ENCODE data around the gene PLSCR4.

DNA sequence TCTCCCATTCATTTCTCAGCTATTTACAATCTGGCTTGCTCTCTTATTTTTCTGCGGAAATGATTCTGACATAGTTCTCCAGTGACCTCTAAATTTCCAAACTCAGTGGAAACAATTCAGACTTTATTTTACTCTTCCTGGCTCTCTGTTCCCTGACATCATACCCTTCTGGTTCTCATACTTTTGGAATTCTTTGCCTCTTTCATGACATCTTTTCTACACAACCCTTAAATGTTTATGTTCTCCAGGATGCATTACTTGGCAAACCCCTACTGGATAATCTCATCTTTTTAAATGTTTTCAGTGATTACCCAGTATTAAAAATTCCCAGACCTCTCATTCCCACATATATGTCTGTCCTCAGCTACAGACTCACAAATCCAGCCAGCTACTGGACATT, 23.9 kb upstream of the PLSCR4 start:
- TF ChIP-seq, protein P1, sequence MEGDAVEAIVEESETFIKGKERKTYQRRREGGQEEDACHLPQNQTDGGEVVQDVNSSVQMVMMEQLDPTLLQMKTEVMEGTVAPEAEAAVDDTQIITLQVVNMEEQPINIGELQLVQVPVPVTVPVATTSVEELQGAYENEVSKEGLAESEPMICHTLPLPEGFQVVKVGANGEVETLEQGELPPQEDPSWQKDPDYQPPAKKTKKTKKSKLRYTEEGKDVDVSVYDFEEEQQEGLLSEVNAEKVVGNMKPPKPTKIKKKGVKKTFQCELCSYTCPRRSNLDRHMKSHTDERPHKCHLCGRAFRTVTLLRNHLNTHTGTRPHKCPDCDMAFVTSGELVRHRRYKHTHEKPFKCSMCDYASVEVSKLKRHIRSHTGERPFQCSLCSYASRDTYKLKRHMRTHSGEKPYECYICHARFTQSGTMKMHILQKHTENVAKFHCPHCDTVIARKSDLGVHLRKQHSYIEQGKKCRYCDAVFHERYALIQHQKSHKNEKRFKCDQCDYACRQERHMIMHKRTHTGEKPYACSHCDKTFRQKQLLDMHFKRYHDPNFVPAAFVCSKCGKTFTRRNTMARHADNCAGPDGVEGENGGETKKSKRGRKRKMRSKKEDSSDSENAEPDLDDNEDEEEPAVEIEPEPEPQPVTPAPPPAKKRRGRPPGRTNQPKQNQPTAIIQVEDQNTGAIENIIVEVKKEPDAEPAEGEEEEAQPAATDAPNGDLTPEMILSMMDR (IDR thresholded peaks at IDR 0.05) = no peak
- TF ChIP-seq POLR2A (IDR thresholded peaks at IDR 0.05) (no peak), POLR2AphosphoS5 (IDR thresholded peaks at IDR 0.05; ENCODE audit: insufficient read depth in 1 of 2, low read depth in 1 of 2) (peak in 1 of 2 donors; percentile 72)

Measured in vagina (tissue), 2 donors.